Right lung (tissue), 5 donors: ENCODE data around the gene CIDEA. TPM values are rescaled to one million over a fixed set of nuclear protein-coding genes. Genes with fewer than 3 reads are reported as not detected.

Source experiments
- DNase-seq, 2 donors: peaks; one replicate each; pipeline ENCODE4 v3.0.0-alpha.2; 2013
- polyA plus RNA-seq, 5 donors: library from polyadenylated mRNA; unstranded; fragments of 120-200 nt; gene quantifications; one replicate each; pipeline versions ENCODE4 v1.2.1 to v1.2.3, GENCODE V29; 2013; ENCODE audit warnings: inconsistent platforms in 1 of 5, low replicate concordance in 1 of 5; ENCODE audit not compliant: insufficient read length in 5 of 5, insufficient read depth in 1 of 5

The CIDEA gene
- polyA plus RNA-seq, 5 donors: 0.37 to 2.4 (median 1.4) TPM

- no peak for DNase-seq
Observed at GRCh38 chr18:12315911-12316310, 61.8 kb downstream of the CIDEA start.

GRCh38 chr18:12317664-12318333 lies 63.6 kb downstream of the CIDEA start:
- DNase-seq: no peak

- no peak for DNase-seq
Observed at GRCh38 chr18:12318334-12318697, 64.2 kb downstream of the CIDEA start.

- no peak for DNase-seq
Observed at GRCh38 chr18:12318857-12319256, 64.7 kb downstream of the CIDEA start.

- DNase-seq: no peak
Observed at GRCh38 chr18:12321333-12321732, 67.2 kb downstream of the CIDEA start.

- DNase-seq: no peak
Observed at GRCh38 chr18:12324991-12325725, 71.0 kb downstream of the CIDEA start.

- DNase-seq: no peak
Observed at GRCh38 chr18:12325726-12326245, 71.6 kb downstream of the CIDEA start.

- no peak for DNase-seq
Observed at GRCh38 chr18:12326711-12327460, 72.7 kb downstream of the CIDEA start.

Other genes with a start within 250 kb of the CIDEA start
- gene ANKRD62, start 160.5 kb upstream of the CIDEA start, polyA plus RNA-seq: under 1 TPM in 3 of 5 donors, not detected in 2; 0.05 to 0.09 (median 0.07) TPM
- gene TUBB6, start 53.9 kb downstream of the CIDEA start, polyA plus RNA-seq: 10 to 100 TPM; 56.8 to 96.5 (median 66.7) TPM
- 10 to 100 TPM; 37.3 to 44.4 (median 44.3) TPM for gene AFG3L2, start 122.9 kb downstream of the CIDEA start, polyA plus RNA-seq
- gene PRELID3A, start 153.6 kb downstream of the CIDEA start, polyA plus RNA-seq: 1 to 10 TPM; 5.9 to 7.3 (median 6.6) TPM